ENCODE results near the gene OR51F2. TPM values are rescaled to one million over a fixed set of nuclear protein-coding genes. Genes with fewer than 3 reads are reported as not detected.

Gene OR51F2
- total RNA-seq, 4 donors from 2014 or later, result not detected

DNA sequence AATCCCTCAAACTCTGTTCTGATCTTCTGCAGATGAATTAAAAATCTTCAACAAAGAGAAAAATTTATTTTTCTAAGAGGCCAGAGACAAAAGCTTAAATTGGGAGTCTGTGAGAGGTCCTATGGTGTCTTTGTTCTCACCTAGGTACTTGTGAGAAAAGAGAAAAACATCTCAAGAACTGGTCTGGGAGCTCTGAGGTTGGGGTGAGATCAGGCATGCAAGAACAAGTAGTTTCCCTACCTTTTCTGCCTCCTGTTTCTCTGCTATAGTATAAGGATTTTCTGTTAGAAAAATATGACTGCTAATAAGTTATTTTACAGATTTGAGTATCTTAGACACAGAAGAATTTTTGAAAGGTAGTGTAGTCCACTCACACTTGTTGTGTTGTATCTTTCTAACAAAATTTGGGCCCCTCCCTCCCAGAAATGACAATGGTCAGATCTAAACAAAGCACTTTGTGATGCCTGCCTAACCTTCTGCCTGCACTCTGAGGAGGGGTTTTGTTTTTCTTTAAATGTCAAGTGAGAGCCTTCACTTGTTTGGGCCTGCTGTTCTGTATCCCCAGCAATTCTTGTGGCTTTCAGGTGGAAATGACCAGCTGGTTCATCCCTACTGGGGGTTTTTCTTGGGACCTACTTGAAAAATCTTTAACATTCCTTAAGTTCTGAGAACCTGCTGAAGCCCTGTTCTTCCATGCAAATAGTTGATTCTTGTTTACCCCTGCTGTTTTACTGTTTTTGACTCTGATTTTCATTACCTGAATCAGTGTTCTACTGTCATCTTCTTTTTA, 41.5 kb downstream of the OR51F2 start:
- no peak overlapping the region for H3K27ac ChIP-seq
- no peak for DNase-seq
- no peak overlapping the region for H3K4me3 ChIP-seq
- no peaks in the 10 kb centered on the region for H3K9me3 ChIP-seq
- no peak for TF ChIP-seq POLR2A (IDR thresholded peaks at IDR 0.05)
- TF ChIP-seq, protein P1, sequence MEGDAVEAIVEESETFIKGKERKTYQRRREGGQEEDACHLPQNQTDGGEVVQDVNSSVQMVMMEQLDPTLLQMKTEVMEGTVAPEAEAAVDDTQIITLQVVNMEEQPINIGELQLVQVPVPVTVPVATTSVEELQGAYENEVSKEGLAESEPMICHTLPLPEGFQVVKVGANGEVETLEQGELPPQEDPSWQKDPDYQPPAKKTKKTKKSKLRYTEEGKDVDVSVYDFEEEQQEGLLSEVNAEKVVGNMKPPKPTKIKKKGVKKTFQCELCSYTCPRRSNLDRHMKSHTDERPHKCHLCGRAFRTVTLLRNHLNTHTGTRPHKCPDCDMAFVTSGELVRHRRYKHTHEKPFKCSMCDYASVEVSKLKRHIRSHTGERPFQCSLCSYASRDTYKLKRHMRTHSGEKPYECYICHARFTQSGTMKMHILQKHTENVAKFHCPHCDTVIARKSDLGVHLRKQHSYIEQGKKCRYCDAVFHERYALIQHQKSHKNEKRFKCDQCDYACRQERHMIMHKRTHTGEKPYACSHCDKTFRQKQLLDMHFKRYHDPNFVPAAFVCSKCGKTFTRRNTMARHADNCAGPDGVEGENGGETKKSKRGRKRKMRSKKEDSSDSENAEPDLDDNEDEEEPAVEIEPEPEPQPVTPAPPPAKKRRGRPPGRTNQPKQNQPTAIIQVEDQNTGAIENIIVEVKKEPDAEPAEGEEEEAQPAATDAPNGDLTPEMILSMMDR (IDR thresholded peaks at IDR 0.05), result no peak
- intact Hi-C loops (cut with DNase I), result no loop called here
- H3K36me3 ChIP-seq, result no peaks in the 10 kb centered on the region
- no peaks in the 10 kb centered on the region for H3K4me1 ChIP-seq
- no peaks in the 10 kb centered on the region for H3K27me3 ChIP-seq

DNA sequence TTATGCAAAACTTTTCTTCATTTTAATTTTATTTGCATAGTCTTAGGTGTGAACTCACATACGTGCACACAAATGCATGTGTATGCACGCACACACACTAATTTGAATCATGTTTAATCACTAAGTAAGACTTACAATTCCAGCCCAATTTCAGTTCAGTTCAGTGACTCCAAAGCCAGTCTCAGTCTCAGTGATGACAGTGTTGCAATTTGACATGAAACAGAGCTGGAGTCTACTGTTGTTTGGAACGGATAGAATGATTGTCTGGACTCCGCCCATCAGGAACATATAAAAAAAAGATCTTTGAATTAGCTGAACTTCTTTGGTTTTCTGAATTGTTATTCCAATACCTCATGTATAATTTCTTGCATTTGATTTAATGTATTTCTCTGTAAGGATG, 42.8 kb downstream of the OR51F2 start:
- TF ChIP-seq, protein P1 (IDR thresholded peaks at IDR 0.05), result no peak
- TF ChIP-seq POLR2A (IDR thresholded peaks at IDR 0.05), result no peak
- DNase-seq, result no peak
- intact Hi-C loops (cut with DNase I), result no loop called here

DNA sequence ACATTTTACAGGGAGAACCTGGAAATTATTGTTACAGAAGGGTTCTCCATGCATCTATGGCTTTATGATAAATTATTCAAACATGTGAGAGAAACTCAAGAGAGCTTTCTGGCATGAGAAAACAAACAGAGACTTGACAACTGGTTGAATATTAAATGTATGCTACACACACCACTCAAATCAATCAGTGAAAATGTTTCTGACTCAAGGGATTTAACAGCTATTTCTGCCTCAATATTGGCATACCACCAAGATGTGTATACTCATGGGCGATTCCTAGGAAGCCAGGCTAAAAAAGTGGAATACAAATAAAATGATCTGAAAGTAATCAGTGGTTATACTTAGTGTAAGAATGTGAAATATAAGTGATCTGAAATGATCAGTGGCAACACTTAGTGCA, 44.7 kb downstream of the OR51F2 start:
- TF ChIP-seq, protein P1 (IDR thresholded peaks at IDR 0.05), result no peak
- no peak for TF ChIP-seq POLR2A (IDR thresholded peaks at IDR 0.05)
- H3K4me1 ChIP-seq, result no peaks in the 10 kb centered on the region
- no peaks in the 10 kb centered on the region for H3K27me3 ChIP-seq
- no peaks in the 10 kb centered on the region for H3K9me3 ChIP-seq
- DNase-seq, result no peak
- intact Hi-C loops (cut with DNase I), result no loop called here
- no peak overlapping the region for H3K4me3 ChIP-seq
- H3K27ac ChIP-seq, result no peak overlapping the region
- 16 to 19% methylated on average over 1 of the region's 1 CpG for WGBS, 2 donors
- H3K36me3 ChIP-seq, result no peaks in the 10 kb centered on the region

More for the DNA sequence above, 42.8 kb downstream of the OR51F2 start:
- Histone ChIP-seq H3K9me3 (no peaks in the 10 kb centered on the region), H3K4me1 (no peaks in the 10 kb centered on the region), H3K27ac (no peak overlapping the region), H3K36me3 (no peaks in the 10 kb centered on the region), H3K4me3 (no peak overlapping the region), H3K27me3 (no peaks in the 10 kb centered on the region)
- WGBS, 2 donors, result 74 to 77% methylated on average over 4 of the region's 4 CpGs

Other genes starting within 250 kb of the OR51F2 start
- gene OR52I2, start 239.6 kb upstream of the OR51F2 start, total RNA-seq, result not detected
- gene OR52I1, start 227.3 kb upstream of the OR51F2 start, total RNA-seq, result not detected
- gene TRIM68, start 213.1 kb upstream of the OR51F2 start, total RNA-seq, result 10 to 100 TPM in 2 of 4 donors, 1 to 10 TPM in 2; 6.2 to 12.1 (median 10.0) TPM
- not detected for gene OR51D1, start 183.8 kb upstream of the OR51F2 start, total RNA-seq
- under 1 TPM in 1 of 4 donors, not detected in 3; 0.12 TPM for gene OR51E1, start 177.3 kb upstream of the OR51F2 start, total RNA-seq
- gene OR51E2, start 123.5 kb upstream of the OR51F2 start, total RNA-seq, result under 1 TPM in 1 of 4 donors, not detected in 3; 0.21 TPM
- gene MMP26, start 116.5 kb upstream of the OR51F2 start, total RNA-seq, result not detected
- not detected for gene OR51F1, start 51.4 kb upstream of the OR51F2 start, total RNA-seq
- not detected for gene OR52R1, start 16.9 kb upstream of the OR51F2 start, total RNA-seq
- not detected for gene OR51S1, start 27.9 kb downstream of the OR51F2 start, total RNA-seq
- not detected for gene OR51T1, start 60.6 kb downstream of the OR51F2 start, total RNA-seq
- not detected for gene OR51A7, start 82.5 kb downstream of the OR51F2 start, total RNA-seq
- not detected for gene OR51G2, start 98.0 kb downstream of the OR51F2 start, total RNA-seq
- not detected for gene OR51G1, start 103.0 kb downstream of the OR51F2 start, total RNA-seq
- gene OR51A4, start 126.3 kb downstream of the OR51F2 start, total RNA-seq, result not detected
- not detected for gene OR51A2, start 134.4 kb downstream of the OR51F2 start, total RNA-seq
- gene OR51L1, start 173.5 kb downstream of the OR51F2 start, total RNA-seq, result not detected
- gene OR52J3, start 225.2 kb downstream of the OR51F2 start, total RNA-seq, result not detected
- not detected for gene OR52E2, start 238.3 kb downstream of the OR51F2 start, total RNA-seq
- gene OR52E1, start 248.3 kb downstream of the OR51F2 start, total RNA-seq, result not detected

Measured in esophagus squamous epithelium (tissue), 5 donors.